Mucosa of gallbladder (tissue), 1 donor: ENCODE data around the gene CNTFR. TPM values are rescaled to one million over a fixed set of nuclear protein-coding genes. Genes with fewer than 3 reads are reported as not detected.

Experiments used
- DNase-seq: peaks from one replicate; pipeline ENCODE4 v3.0.0-alpha.2; 2020; ENCODE audit warnings: low spot score
- total RNA-seq: library from RNA; stranded (reverse); gene quantifications from one replicate; pipeline ENCODE4 v1.2.1, GENCODE V29; 2021
- donor health status: DM: no; HTN: no; CAD: no.

Gene CNTFR
- total RNA-seq, 1 donor from 2014 or later: 23.0 TPM

GRCh38 chr9:34522971-34523797, 66.3 kb downstream of the CNTFR start, which contains the start of gene ENHO:
ENHO (minus strand) TSS chr9:34522990; CDS start chr9:34521695, 1,295 bp downstream.
- DNase-seq: peak; percentile 90

DNA sequence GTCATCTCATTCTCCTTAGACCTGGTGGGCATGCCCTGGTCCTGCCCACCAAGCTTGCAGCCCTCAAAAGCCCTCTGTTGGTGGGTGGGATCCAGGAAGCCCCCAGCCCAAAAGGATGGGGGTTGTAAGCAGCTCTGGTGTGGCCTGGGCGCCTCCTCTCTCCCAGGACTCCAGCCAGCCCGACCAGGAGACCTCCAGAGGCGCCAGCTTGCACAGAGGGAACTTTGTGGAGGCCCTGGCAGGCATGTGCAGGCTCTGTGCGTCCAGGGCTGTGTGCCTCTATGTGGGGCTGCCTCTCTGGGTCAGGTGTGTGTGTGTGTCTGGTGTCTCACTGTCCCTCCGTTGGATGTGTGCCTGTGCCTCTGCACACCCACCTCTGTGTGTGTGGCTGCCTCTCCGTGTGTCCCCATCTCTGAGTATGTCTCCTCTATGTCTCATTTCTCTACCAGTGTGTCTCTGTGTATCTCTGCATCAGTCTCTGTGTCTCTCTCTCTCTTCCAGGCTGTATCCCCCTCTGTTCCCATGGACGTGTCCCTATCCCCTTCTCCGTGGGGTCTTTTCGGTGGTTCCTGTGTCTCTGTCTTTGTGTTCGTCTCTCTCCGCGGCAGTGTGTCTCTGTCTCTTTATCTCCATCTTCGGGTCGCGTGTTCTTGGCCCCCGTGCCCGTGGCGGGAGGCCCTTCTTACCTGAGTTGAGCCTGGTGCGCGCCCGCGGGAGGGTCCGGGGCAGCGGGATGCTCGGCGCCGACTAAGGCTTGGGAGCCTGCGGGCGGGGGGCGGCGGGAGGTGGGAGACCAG, 67.2 kb downstream of the CNTFR start:
- DNase-seq: no peak

DNA sequence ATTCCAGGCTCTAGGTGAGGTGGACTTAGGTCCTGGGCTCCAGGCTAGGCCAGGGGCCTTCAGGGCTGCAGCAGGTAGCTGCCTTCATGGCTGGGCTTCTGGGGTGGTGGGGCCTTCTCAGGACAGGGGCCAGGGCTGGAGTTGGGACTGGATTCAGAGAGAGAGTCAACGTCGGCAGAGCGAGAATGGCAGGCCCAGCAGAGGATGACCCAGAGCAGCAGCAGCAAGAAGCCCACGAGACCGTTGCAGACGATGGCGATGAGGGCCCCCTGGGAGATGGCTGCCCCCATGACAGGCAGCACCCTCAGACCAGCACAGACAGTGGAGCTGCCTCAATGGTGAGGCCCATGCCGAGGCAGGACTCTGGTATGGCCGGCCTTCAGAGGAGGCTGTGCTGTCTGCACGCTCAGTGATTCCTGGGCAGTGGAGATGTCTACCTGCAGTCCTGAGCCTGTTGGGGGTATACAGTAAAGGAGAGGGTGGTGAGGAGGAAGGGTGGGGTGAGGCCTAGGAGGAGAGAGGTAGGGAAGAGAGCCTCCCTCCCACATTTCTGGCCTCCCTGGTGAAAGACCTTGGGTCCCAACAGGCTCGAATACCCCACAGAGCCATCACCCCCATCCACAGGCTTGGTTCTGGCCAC, 68.0 kb downstream of the CNTFR start:
- DNase-seq: no peak

DNA sequence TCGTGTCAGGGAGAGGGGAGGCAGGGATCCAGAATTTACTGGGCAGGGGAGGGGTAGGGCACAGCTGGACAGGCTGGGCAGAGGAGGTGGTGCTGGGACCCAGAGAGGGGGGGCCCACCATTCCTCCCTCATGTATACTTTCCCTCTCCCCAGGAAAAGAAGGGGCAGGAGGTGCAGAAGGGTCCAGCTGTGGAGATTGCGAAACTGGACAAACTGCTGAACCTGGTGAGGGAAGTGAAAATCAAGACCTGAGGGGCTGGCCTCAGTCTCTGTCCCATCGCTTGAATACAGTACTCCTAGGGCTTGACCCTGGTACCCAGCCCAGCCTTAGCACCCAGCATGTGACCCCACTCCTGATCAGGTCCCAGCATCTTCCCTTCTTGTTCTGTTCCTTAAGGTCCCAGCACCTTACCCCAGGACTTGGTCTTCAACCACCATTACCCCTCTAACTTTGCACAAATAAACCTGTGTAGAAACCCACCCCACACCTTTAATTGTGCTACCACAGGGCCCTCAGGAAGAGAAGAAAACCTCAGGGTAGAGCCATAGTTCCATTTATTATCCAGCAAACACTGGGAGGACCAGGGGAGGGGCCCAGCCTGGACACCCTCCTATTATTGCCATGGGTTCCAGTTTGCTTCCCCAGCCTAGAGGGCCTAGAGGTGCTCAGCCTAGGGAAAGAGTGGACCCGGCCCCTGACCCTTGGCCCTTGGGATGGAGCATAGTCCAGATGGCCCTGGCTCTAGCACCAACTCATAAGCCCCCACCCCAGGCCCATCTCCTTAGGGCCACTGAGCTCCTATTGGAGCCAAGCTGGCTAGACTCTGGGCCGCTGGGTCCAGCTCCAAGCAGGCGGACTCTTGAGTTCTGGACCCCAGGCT, 68.8 kb downstream of the CNTFR start:
- DNase-seq: no peak

DNA sequence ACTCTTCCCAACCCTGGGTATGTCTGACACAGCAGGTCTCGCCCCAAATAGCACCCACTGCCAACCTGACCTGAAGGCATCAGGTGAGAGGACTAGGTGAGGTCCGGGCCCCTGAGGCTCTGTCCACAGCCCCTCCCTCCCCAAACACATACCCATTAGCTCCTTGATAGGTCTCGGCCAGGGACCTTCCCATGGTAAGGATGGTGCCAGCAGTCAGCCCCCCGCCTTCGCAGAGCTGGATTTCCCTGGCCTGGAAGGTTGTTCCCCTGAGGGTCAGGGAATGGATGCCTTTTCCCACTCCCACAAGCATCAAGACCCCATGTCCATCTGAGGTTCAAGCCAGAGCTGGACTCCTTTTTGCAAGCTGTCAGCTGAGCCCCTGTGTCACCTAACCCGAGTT, 69.4 kb downstream of the CNTFR start:
- no peak for DNase-seq

GRCh38 chr9:34519321-34520020, 70.1 kb downstream of the CNTFR start:
- DNase-seq: no peak

GRCh38 chr9:34518896-34519295, 70.6 kb downstream of the CNTFR start:
- DNase-seq: no peak

DNA sequence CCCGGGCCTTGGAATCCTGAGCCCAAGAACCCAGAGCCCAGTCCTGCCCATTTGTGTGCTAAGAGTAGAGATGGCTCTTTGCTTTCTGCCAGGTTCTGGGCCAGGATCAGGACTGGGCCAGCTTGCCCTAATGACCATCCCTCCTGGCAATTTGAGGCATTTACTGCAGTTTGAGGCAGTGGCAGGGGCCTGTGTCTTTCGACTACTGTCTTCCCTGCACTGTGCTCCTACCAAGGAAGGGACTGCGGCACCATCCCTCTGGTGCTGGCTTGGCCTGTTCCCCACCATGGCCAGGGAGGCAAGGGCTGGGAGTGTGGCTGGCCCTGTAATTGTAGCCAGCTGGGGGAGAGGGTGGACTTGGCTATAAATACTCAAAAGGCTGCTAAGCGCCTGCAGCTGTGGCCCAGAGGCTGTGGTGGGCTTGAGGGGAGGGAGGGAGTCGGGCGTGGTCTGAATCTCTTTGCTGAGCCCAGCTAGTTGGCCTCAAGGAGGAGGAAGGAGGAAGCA, 71.4 kb downstream of the CNTFR start:
- DNase-seq: no peak

- no peak for DNase-seq
These were observed 72.3 kb downstream of the CNTFR start for GRCh38 chr9:34517185-34517584.

DNA sequence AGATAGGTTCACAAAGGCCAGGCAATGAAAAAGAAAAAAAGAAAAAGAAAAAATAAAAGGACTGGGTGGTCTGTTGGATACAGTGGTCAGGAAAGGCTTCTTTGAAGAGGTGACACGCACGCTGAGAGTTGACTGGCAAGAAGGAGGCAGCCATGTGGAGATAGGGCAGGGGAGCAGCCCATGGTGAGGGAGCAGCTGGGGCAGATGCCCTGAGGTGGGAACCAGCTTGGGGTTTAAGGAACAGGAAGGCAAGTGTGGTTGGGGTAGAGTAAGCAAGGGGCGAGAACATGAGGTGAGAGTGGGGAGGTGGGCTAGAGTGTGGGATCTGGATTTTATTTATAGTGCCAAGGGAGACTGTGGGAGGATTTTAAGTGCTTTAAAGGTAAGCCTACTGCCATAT, 73.6 kb downstream of the CNTFR start:
- DNase-seq: no peak

DNA sequence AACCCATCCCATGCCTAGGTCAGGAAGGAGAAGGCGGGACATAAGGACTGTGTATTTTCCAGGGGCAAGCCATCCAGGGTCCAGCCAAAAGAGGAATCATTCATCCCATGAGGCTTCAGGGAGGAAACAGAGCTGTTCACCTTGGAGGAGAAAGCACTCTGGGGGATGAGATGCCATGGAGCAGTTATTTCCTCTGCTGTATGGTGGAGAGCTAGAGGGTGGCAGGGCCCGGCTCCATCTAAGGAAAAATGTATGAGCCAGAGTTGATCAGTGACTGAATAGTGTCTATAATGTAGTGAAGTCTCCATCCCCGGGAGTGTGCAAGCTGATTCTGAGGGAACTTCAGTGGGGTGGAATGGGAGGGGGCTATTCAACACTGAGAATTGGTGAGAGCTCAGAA, 74.7 kb downstream of the CNTFR start:
- DNase-seq: no peak

GRCh38 chr9:34514401-34514800, 75.1 kb downstream of the CNTFR start:
- DNase-seq: no peak

GRCh38 chr9:34513567-34514214, 75.8 kb downstream of the CNTFR start:
- no peak for DNase-seq

- no peak for DNase-seq
These were observed 77.1 kb downstream of the CNTFR start for GRCh38 chr9:34512131-34513078.

DNA sequence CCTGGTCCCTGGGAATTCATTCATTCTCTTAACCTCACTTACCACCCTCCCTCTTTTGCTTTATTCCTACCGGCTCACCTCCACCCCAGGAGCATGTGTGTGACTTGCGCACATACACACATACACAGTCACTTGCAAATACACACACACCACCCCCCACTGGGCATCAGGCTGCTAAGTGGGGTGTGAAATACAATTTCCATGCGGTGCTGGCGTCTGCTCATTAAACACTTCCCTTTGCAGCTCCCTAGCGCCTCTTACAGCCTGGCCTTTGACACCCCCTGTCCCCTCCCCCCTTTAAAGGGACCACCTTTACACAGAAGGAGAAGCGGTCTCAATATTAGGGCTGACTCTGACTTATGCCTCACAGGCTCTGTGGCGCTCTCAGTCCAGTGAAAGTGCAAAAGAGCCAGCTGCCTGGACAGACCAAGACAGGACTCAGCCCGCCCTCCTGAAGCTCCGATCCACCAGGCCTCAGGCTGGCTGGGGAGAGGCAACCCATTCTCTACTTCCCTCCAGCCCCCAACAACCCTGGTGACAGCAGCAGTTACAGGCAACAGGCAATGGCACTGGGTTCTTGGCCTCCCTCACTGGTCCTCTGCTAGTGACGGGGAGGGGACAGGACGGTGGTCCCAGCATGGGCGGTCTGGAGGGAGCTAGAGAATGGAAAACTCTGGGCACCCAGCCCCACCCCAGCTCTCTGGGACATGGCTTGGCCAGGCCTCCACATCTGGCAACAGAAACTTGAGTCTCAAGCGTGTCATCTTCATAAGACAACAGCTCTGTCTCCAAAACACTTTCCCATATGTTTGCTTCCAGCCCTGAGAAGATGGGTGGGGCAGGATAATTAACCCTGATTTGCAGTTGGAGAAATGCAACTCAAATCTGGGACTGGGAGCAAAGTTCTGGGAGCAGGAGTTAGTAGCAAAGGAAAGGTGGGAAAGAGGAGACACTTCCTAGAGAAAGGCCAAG, 78.7 kb downstream of the CNTFR start:
- no peak for DNase-seq

DNA sequence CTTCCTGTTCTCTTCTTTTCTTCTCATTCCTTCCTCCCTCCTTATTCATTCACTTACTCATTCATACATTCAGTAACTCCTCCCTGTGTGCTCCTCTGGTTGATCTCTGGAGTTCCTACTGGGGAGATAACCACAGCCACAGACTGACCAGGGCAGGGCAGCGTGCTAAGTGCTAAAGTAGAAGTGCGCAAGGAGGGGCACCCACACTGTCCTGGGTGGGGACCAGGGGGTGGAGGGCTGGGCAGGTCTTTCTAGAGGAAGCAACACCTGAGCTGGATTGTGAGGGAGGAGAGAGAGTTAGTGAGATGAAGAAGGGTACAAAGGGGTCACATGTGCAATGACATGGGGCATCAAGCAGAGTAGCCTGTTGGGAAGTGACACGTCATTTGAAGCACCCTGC, 80.6 kb downstream of the CNTFR start:
- DNase-seq: no peak

- DNase-seq: no peak
These were observed 81.1 kb downstream of the CNTFR start for GRCh38 chr9:34508463-34508862.

DNA sequence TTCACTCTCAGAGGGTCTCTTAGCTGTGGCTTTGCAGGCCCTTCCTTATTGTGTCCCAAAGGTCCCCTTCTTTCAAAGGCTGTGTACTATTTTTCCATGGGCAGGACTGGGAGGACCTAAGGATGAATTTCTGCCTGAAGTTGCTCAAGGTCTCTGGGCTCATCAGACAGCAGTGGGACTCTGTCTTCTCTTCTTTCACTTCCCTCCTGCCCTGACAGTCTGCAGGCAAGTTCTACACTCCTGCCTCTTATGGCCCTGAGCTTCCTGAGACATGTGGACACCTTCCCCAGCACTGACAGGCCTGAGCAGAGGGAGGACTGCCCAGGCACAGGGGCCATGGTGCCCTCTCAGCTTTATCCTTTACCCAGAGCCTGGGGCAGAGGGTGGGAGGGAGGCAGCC, 81.6 kb downstream of the CNTFR start:
- DNase-seq: no peak
